HG02840 (cell line): Measurements from ENCODE around the gene CNOT6L.
A peak's percentile ranks its signal among the peaks of the same experiment; 100 is the strongest.

ENCODE experiments used
- ATAC-seq: cut with Tn5 transposase; IDR thresholded peaks from one replicate; pipeline ENCODE4 v1.9.1; 2021; ENCODE audit warnings: mild to moderate bottlenecking, moderate library complexity, moderate number of reproducible peaks; ENCODE audit not compliant: unreplicated experiment, low FRiP score

Gene CNOT6L

DNA sequence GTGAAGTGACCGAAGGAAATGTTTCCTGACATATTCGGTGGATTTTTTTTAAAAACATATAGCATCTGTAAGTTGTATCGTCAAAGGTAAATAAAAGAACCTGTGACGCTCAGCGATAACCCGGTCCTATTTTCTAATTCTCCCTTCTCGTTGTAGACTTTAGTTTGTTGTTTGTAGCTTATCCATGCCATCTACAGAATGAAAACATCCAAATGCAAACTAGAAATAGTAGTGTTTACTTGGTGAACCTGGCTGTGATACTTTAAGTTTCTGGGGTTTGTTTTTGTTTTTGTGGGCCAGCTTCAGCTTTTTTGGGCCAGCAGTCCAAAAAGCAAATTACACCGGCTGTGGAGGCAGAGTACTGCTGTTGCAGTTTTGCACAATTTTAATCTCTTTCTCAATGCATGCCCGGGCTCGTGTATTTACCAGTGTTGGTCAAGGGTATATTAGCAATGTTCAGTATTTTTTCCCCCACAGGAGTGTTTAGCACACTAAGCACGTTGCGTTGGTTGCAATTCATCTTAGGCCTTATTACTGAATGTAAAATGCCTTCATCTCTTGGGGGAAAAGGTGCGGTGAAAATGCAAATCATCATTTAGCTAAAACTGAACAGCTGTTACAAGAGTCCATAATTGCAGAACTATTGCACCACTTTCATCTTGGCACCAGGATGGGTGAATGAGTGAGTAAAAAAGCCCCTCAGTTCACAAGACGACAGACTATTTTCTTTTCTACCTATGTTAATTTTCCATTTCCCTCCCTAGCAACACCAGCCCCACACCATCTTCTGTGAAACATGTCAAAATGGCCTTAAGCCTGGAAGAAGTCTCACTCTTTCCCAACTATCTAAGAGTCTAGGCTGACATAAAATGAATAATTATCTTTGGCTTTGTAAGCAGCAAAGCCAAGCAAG, 1.7 kb upstream of the CNOT6L start:
- no peak for ATAC-seq

DNA sequence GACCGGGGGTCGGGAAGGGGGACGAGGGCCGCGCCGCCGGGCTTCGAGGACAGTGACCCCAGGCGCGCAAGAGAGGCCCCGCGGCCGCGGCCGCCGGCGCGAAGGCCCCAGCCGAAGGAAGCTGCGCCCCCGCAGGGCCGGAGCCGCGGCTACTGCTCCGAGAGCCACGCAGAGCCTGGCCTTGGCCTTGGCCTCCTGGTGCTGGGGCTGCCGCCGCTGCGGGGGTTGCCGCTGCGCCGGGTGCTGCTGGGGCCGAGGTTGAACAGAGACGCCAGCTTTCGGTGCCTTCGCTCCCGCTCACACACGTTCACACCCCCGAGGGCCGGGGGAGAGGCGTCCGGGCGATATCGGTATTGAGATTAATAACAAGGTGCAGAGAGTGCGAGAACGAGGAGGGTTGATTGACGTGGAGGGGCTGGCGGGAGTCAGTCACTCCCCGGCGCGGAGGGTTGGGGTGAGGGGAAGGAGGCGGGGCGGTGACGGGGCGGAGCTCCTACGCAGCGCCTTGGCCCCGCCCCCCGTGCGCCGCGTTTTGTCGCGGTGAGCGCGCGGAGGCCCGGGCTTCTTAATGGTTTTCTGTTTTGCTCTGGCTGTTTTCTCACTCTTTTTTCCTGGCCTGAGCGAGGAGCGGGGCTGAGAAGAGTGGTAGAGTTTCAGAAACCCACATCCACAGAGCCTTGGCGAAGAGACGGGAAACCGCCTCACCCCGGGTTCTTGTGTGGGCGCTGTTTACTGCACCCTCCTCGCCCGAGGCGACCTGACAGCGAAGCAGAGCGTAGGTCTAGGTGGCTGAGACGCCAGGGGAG, 878 bp upstream of the CNOT6L start:
- ATAC-seq, result peak; percentile 70

DNA sequence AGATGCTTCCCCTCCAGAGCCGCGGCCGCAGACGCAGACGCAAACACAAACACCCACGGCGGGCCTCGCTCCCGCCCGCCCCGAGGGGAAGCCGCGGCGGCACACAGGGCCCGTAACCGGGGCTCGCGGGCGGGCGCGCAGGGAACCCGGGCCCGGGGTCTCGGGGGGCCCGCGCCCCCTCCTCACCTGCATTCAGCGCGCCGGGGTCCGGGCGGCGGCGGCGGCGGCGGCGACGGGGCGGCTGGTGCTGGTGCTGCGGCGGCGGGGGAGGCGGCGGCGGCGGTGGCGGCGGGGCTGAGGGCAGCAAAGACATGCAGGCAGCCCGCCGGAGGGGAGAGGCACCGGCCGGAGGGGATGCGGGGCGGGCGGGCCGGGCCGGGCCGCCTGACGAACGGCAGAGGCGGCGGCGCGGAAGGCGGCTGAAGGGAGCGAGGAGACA, 255 bp upstream of the CNOT6L start:
- peak; percentile 20 for ATAC-seq

DNA sequence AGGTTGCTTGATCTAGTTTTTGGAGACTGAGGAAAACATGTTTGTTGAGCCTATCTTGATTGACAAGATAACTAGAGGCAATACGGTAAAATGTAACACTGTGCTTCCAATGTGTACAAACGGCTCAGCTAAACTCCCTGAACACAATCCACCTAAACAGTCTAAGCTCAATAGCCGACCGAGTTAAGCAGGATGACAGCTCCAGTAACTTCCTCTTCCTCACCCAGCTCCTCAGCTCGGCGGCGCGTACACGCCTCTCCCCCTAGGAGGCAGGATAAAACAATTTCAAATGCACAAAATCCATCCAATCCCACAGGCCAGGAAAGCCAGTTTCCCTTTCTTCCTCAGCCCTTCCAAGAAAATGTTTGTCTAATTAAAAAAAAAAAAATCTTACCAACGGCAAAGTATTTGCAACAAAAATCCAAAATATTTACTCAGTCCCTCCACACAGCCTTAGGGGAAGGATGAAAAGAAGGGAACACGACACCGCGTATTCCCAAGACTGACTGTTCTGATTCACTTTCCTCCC, 1.0 kb downstream of the CNOT6L start:
- no peak for ATAC-seq

DNA sequence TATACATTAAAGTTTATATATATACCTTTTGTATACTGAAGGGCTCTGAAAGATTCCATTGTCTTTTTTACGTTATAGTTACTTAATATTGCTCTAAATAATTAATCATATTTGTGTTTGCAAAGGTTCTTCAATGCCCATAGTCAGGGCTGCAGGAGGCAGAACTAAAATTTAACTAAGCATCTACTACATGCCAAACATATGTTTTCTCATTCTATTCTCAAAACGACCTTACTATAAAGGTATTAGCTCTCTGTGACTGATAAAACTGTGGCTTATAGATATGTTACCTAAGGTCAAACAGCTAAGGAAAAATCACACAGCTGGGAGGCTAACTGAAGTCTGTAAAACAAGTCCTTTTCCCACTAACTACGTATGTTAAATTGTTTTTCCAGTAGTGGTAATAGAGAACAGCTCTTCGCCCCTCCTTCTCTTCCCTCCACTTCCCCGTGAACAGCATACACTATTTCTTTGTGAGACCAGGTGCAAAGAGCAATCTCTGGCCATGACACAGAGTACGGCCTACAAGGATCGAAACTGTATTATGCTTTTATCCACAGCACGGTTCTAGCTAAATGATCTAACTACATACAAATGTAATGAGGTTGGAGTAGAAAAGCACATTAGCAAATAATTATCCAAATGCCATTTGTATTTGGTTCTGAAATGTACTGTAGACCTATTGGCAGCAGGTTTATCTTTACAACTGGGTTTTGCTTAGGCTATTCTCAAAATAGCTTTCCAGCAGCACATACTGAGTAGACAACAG, 1.7 kb downstream of the CNOT6L start:
- no peak for ATAC-seq

DNA sequence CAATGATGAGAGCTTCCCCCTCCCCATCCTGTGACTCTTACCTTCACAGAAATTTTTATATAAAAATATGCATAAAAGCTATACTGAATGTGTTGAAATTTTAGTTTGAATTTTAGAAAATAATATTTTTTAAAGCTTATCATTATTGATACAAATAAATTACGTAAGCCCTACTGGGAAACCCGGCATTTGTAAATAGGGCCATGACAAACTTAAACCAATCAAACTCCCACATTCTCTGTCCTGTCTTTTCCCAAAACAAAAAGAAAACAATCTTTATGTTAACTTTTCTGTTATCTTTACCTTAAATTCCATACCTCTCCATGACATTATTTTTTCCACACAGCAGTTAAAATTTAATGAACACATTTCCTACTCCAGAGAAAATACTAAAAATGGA, 2.6 kb downstream of the CNOT6L start:
- ATAC-seq, result no peak

DNA sequence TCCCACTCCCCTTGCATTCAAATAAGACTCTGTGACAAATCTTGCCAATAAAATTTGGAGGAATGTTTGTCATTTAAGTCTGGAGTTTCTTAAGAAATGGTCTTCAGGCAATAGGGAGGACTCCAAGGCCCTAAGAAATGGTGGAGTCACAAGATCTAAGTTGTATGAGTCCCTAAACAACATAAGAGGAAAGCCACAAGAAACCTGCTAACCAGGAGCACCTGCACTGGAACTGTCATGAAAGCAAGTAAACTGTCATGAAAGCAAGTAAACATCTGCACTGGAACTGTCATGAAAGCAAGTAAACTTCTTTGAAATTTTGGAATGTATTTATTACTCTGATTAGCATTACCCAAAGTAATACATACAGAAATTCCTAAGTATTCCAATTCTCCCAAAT, 3.5 kb downstream of the CNOT6L start:
- no peak for ATAC-seq

DNA sequence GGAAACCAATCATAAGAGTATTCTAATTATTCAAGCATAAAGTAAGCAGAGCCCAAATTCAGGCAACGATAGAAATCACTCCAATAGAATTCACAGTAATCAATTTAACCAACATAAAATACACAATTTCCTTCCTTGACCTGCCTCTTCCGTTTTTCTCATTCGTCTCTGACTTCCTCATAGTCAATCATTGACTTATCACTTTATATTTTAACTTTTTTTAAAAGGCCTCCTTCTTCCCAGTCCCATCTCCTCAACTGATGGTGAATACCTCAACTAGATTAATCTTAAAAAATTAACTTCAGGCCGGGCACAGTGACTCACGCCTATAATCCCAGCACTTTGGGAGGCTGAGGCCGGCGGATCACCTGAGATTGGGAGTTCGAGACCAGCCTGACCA, 13.3 kb downstream of the CNOT6L start:
- ATAC-seq, result no peak

DNA sequence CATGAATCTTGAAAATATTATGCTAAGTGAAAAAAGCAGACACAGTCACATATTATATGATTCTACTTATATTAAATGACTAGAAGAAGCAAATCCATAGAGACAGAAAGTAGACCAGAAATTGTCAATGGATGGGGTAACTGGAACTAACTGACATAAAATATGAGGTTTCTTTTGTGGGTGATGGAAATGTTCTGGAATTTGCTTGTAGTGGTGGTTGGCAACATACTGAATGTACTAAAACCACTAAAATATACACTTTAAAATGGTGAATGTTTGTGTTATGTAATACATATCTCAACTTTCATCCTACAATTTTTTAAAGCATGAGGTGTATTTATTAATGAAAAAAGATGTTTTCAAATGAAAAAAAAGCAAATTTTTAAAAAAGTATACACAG, 14.7 kb downstream of the CNOT6L start:
- no peak for ATAC-seq

DNA sequence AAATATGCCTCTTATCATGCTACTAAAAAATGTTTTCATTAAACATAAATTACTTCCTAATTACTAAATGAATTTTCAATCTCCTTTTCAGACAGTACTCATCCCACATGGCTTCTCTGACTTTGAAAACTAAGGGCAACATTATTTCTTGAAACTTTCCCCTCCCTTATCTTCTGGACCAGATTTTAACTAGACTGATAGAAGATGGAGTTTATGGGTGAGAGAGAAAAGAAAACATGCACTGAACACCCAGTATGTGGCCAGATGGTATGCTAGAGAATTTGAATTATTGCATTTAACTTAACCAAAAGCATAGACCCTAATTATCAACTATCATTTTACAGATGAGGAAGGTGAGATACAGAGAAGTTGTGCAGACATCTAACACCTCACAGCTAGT, 16.8 kb downstream of the CNOT6L start:
- no peak for ATAC-seq

DNA sequence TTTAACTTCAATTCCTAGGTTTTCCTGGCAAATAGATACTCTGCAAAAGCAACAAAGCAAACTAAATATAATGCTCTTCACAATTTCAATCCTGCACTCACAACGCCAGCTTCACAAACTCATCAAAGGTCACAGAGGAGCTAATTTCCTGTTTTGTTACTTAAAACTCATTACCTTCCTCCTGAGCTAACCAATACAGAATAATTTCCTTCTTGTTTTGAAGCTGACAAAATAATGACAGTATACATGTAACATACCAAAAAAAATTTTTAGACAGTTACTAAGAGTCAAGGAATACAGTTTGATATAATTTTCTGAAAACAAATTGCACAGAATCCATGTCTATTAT, 17.9 kb downstream of the CNOT6L start:
- no peak for ATAC-seq

DNA sequence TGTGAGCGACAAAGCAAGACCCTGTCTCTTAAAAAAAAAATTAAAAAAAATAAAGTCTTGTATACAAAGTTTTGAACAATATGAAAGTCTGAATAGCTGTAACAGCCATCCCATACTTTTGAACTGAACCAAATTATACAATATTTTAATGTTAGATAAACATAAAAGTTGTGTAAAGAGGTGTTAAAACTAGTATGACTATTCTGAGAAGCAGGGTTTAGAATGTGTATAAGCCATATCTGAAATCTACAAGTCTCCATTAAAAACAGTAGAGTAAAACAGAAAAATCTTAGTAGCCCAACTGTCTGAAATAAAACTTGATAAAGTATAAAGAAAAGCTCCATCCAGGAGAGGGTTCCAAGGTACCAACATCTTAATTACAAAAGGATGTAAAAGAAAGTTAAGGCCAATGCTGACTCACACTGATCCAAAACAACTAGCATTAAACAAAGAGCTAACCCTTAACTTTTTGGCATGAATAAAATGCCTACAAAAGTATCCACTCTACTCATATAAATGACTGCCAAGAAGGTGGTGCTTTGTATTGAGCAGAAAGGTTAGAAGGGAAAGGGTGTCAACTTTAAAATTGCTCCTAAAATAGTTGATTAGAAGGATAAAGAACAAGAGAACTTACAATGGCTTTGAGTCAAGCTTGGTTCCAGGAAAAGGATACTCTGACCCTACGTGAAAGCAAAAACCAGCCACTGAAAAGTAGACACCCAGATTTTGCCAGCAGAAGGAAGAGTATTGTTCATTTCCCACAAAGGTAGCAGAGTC, 18.5 kb downstream of the CNOT6L start:
- no peak for ATAC-seq

DNA sequence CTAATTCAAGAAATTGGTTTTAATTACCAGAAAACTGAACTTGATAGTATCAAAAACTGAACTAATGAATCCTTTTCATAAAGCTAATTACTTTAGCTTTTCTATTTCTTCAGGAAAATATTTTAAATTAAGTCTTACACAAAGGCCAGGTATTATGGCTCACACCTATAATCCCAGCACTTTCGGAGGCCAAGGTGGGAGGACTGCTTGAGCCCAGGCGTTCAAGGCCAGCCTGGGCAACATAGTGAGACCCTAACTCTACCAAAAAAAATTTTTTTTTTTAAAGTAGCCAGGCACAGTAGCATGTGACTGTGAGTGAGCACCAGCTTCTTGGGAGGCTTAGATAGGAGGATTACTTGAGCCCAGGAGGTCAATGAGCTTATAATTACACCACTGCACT, 19.1 kb downstream of the CNOT6L start:
- ATAC-seq, result no peak

DNA sequence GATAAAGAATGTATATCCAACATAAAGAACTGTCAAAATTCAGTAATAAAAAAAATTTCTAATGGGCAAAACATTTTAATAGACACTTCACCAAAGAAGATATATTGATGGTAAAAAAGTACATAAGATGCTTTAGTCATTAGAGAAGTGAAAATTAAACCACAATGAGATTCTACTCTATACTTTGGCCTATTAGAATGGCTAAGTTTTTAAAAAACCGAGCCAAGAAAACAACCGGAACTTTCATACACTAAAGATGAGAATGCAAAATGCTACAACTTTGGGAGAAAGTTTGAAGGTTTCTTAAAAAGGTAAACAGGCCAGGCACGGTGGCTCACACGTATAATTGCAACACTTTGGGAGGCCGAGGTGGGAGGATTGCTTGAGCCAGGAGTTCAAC, 20.8 kb downstream of the CNOT6L start:
- no peak for ATAC-seq

DNA sequence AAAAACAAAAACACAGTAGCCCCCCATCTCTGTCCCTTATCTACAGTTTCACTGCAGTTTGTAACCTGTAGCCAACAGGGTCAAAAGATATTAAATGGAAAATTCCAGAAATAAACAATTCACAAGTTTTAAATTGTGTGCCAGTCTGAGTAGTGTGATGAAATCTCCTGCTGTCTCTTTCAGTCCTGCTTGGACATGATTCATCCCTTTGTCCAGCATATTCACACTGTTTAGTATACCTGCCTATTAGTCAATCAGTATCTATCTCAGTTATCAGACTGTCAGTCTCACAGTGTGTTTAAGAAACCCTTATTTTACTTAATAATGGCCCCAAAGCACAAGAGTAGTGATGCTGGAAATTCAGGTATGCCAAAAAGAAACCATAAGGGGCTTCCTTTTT, 21.9 kb downstream of the CNOT6L start:
- ATAC-seq, result no peak

DNA sequence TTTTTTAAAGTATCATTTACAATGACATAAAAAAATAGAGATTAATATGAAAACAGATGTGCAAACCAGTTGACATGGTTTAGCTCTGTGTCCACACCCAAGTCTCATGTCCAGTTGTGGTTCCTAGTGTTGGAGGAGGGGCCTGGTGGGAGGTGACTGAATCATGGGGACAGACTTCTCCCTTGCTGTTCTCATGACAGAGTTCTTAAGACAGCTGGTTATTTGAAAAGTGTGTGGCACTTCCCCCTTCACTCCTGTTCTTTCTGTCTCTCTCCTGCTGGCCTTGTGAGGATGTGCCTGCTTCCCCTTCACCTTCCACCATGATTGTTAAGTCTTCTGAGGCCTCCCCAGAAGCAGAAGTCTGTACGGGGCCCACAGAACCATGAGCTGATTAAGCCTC, 23.8 kb downstream of the CNOT6L start:
- no peak for ATAC-seq

DNA sequence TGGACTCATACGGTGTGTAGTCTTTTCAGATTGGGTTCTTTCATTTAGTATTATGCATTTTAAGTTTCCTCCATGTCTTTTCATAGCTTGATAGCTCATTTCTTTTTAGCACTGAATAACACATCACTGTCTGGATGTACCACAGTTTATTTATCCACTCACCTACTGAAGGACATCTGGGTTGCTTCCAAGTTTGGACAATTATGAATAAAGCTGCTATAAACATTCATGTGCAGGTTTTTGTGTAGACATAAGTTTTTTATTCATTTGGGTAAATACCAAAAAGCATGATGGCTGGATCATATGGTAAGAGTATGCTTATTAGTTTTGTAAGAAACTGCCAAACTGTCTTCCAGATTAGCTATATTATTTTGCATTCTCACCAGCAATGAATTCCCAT, 29.0 kb downstream of the CNOT6L start:
- no peak for ATAC-seq

DNA sequence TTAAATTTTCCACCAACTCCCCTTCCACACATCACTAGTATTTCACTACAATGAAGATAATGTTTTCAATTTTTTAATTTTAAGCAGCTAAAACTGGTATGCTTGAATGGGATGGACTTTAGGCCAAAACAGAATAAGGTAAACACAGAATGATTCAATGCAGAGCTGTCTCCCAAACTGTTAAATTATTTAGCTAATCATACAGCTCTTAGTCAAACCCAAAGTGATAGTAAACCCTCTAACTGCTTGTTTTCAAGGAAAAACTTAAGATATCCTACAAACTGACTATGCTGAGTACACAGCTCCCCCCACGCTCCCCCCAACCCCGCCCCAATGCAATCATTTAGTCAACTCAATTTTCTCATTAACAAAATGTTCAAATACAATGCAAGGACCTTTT, 30.2 kb downstream of the CNOT6L start:
- no peak for ATAC-seq

DNA sequence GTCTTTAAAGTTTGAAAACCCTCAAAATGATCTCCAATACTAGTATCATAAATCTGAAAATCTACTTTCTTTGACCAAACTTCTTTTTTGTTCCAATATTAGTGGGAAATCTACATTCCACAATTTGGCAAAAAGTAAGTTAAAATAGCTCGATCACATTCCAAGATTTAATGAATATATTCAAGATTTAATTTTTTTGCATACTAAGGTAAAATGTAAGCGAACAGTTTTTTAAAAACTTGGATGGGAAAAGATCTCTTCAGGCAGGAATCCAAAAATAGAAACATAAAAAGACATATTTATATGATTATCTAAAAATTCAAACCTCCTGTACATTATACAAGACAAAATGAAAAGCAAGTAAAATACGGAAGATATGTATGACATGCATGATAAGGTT, 31.2 kb downstream of the CNOT6L start:
- ATAC-seq, result no peak

DNA sequence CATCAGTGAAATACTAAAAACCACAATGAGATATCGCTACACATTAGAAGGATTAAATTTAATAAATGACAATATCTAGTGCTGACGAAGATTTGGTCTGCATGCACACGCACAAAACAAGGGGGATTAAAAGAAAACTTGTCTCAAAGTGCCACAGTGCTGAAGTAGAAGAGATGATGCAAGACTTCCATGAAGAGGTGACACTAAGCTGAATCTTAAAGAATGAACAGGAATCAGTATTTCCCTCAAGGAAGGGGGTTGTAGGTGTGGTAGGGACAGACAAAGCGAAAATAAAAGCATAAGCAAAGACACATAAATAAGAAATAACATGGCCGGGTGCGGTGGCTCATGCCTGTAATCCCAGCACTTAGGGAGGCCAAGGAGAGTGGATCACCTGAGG, 33.5 kb downstream of the CNOT6L start:
- ATAC-seq, result no peak
